Panc1 (cell line): ENCODE data around the gene ARPC2. TPM values are rescaled to one million over a fixed set of nuclear protein-coding genes. Genes with fewer than 3 reads are reported as not detected.

Experiments used
- ATAC-seq: fragments of 200-7000 bp; cut with Tn5 transposase; 2 replicates; pipeline ENCODE4 v1.9.1; 2020; ENCODE audit warnings: mild to moderate bottlenecking, moderate library complexity
- BruUV-seq: library from RNA; stranded (reverse); fragments of 400-500 nt; replicated peaks from 2 replicates; lab custom pipeline; 2021; lab: Mats Ljungman, UMichigan
- CTCF ChIA-PET: fragments of 300-600 bp; sonication (Branson Sonifier 250); formaldehyde crosslinking; loops from one replicate; lab custom pipeline; 2022; ENCODE audit warnings: antibody characterized with exemption; lab: Charles Lee
- POLR2A ChIA-PET: fragments of 300-600 bp; sonication (Branson Sonifier 250); formaldehyde crosslinking; loops from one replicate; lab custom pipeline; 2022; ENCODE audit warnings: antibody characterized with exemption; lab: Charles Lee
- DNase-seq: peaks from one replicate; pipeline ENCODE4 v3.0.0-alpha.2; 2010; ENCODE audit warnings: low read depth, low spot score
- H3K27ac ChIP-seq: 2 replicates; pipeline ENCODE4 v1.5.1; 2011; ENCODE audit warnings: mild to moderate bottlenecking, low read length, inconsistent platforms
- H3K27me3 ChIP-seq: fragments of 200-500 bp; sonication (Bioruptor generic); 2 replicates; pipeline ENCODE4 v1.6.0; 2014; ENCODE audit warnings: low read length, inconsistent platforms; ENCODE audit not compliant: control insufficient read depth, insufficient read depth
- H3K36me3 ChIP-seq: fragments of 200-500 bp; sonication (Bioruptor generic); 2 replicates; pipeline ENCODE4 v1.5.1; 2014; ENCODE audit warnings: inconsistent platforms, mild to moderate bottlenecking, low read length, moderate library complexity; ENCODE audit not compliant: control insufficient read depth, insufficient read depth
- H3K4me1 ChIP-seq: 2 replicates; pipeline ENCODE4 v1.5.1; 2011; ENCODE audit warnings: inconsistent platforms, mild to moderate bottlenecking, low read length, moderate library complexity; ENCODE audit not compliant: control insufficient read depth, insufficient read depth
- H3K4me3 ChIP-seq, 2 experiments: 2 replicates each; pipeline ENCODE4 v1.5.1; 2011 to 2012; ENCODE audit warnings: low read depth in 2 of 2, low read length in 2 of 2, mild to moderate bottlenecking in 2 of 2, inconsistent platforms in 1 of 2, moderate library complexity in 1 of 2
- H3K9me3 ChIP-seq: fragments of 200-500 bp; sonication (Bioruptor generic); 2 replicates; pipeline ENCODE4 v1.5.1; 2014; ENCODE audit warnings: low read depth, mild to moderate bottlenecking, inconsistent platforms, low read length, moderate library complexity; ENCODE audit not compliant: control insufficient read depth, insufficient read depth
- POLR2AphosphoS5 ChIP-seq: IDR thresholded peaks from 2 replicates; pipeline ENCODE4 v1.6.1; 2012; ENCODE audit warnings: mild to moderate bottlenecking, low read depth, low read length, moderate library complexity
- SIN3A ChIP-seq: IDR thresholded peaks from 2 replicates; pipeline ENCODE4 v1.6.1; 2012; ENCODE audit warnings: low read depth, mild to moderate bottlenecking, low read length, moderate library complexity, borderline replicate concordance; ENCODE audit not compliant: insufficient read depth
- TCF7L2 ChIP-seq: IDR thresholded peaks from 2 replicates; pipeline ENCODE4 v1.6.1; 2011; ENCODE audit warnings: mild to moderate bottlenecking, low read depth, low read length, inconsistent platforms
- in situ Hi-C: cut with HindIII; loops from 2 replicates; pipeline ENCODE4 v1.10.0; 2016; ENCODE audit warnings: low sequenced_read_pairs, low pct_unique_long_range_greater_than_20kb
- intact Hi-C: fragments of 100-400 bp; cut with micrococcal nuclease; formaldehyde crosslinking; loops from one replicate; pipeline ENCODE4 v1.10.0; 2022; ENCODE audit not compliant: unreplicated experiment
- total RNA-seq: library from RNA; stranded (reverse); gene quantifications from one replicate; pipeline ENCODE4 v1.2.1, GENCODE V29; 2021; ENCODE audit not compliant: unreplicated experiment
- TF ChIP-seq, protein P1 (sequence below): fragments of 450-650 bp; IDR thresholded peaks from 2 replicates; pipeline ENCODE4 v1.5.1; 2017; ENCODE audit warnings: mild to moderate bottlenecking
- TF ChIP-seq, protein P2 (sequence below), 2 experiments: IDR thresholded peaks; 2 replicates each; pipeline ENCODE4 v1.6.1; 2011 to 2012; ENCODE audit warnings: low read depth in 2 of 2, control low read depth in 1 of 2, low read length in 1 of 2, mild to moderate bottlenecking in 1 of 2, moderate library complexity in 1 of 2; ENCODE audit not compliant: insufficient read depth in 1 of 2

The ARPC2 gene
- total RNA-seq, 1 experiment from 2014 or later: 248 TPM

DNA sequence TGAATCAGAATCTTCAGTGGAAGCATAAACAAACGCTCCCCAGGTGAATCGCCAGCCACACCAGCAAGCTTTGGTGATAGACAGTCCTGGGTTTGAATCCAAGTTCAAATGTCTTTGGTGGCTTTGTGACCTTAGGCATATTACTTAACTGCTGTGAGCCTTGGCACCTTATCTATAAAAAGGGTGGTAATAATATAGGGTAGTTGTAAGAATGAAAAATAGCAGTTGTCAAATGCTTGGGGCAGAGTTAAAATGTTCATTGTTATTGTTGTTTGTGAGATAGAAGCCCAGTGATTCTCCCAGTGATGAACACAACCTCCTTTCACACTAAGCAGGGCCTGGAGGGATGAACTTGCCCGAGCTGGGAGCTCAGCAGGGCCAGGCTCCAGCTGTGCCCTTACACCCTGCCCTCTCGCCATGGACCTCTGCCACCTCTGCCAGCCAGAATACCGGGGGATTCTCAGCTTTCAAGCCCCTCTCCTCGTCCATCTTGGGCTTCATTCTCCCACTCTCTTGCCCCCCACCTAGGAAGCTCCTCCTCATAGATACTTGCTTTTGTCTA, 81.4 kb downstream of the ARPC2 start:
- intact Hi-C loops: loop anchor here (10.0 kb wide), 1 partner anchor 166 kb away; no protein-coding TSS in a partner anchor
- H3K9me3 ChIP-seq: no peaks in the 10 kb centered on the region
- no peak overlapping the region for H3K4me3 ChIP-seq
- no peak overlapping the region for H3K27ac ChIP-seq
- H3K36me3 ChIP-seq: no peaks in the 10 kb centered on the region
- no peaks in the 10 kb centered on the region for H3K27me3 ChIP-seq
- in situ Hi-C loops: no loop called here
- ChIA-PET CTCF (no interaction called here), POLR2A (no interaction called here)
- no peak for TF ChIP-seq TCF7L2
- TF ChIP-seq, protein P1, sequence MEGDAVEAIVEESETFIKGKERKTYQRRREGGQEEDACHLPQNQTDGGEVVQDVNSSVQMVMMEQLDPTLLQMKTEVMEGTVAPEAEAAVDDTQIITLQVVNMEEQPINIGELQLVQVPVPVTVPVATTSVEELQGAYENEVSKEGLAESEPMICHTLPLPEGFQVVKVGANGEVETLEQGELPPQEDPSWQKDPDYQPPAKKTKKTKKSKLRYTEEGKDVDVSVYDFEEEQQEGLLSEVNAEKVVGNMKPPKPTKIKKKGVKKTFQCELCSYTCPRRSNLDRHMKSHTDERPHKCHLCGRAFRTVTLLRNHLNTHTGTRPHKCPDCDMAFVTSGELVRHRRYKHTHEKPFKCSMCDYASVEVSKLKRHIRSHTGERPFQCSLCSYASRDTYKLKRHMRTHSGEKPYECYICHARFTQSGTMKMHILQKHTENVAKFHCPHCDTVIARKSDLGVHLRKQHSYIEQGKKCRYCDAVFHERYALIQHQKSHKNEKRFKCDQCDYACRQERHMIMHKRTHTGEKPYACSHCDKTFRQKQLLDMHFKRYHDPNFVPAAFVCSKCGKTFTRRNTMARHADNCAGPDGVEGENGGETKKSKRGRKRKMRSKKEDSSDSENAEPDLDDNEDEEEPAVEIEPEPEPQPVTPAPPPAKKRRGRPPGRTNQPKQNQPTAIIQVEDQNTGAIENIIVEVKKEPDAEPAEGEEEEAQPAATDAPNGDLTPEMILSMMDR: no peak
- no peak for TF ChIP-seq SIN3A
- no peak for TF ChIP-seq POLR2AphosphoS5
- TF ChIP-seq, protein P2, sequence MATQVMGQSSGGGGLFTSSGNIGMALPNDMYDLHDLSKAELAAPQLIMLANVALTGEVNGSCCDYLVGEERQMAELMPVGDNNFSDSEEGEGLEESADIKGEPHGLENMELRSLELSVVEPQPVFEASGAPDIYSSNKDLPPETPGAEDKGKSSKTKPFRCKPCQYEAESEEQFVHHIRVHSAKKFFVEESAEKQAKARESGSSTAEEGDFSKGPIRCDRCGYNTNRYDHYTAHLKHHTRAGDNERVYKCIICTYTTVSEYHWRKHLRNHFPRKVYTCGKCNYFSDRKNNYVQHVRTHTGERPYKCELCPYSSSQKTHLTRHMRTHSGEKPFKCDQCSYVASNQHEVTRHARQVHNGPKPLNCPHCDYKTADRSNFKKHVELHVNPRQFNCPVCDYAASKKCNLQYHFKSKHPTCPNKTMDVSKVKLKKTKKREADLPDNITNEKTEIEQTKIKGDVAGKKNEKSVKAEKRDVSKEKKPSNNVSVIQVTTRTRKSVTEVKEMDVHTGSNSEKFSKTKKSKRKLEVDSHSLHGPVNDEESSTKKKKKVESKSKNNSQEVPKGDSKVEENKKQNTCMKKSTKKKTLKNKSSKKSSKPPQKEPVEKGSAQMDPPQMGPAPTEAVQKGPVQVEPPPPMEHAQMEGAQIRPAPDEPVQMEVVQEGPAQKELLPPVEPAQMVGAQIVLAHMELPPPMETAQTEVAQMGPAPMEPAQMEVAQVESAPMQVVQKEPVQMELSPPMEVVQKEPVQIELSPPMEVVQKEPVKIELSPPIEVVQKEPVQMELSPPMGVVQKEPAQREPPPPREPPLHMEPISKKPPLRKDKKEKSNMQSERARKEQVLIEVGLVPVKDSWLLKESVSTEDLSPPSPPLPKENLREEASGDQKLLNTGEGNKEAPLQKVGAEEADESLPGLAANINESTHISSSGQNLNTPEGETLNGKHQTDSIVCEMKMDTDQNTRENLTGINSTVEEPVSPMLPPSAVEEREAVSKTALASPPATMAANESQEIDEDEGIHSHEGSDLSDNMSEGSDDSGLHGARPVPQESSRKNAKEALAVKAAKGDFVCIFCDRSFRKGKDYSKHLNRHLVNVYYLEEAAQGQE (IDR thresholded peaks at IDR 0.05; ENCODE audit: insufficient read depth in 1 of 2, low read depth in 2 of 2, low read length in 1 of 2): no peak
- ATAC-seq: no peak
- H3K4me1 ChIP-seq: peaks cover 10% of the 10 kb centered on the region
- no peak for DNase-seq
- no TSS peak for BruUV-seq

DNA sequence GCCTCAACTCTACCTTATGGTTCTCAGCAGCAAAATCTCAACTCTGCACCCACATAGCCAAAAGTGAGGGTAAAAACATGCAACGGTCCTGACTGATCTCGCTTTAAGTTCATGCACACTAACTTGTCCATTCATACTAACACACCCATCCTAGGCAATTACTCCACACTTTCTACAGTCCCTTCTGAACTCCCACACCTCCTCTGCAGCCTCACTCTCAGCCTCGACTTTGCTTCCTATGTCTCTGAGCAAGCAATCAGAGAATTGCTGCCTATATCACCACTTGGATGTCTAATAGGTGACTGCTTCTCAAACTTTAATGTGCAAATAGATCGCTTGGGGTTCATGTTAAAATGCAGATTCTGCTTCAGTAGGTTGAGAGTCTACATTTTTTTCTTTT, 83.2 kb downstream of the ARPC2 start:
- in situ Hi-C loops: no loop called here
- CTCF ChIA-PET: no interaction called here
- TF ChIP-seq, protein P1: no peak
- TF ChIP-seq TCF7L2: no peak
- TF ChIP-seq, protein P2 (IDR thresholded peaks at IDR 0.05; ENCODE audit: insufficient read depth in 1 of 2, low read depth in 2 of 2, low read length in 1 of 2): no peak
- no peak for TF ChIP-seq POLR2AphosphoS5
- no peak for TF ChIP-seq SIN3A
- H3K4me1 ChIP-seq: peaks cover 10% of the 10 kb centered on the region
- no peaks in the 10 kb centered on the region for H3K9me3 ChIP-seq
- intact Hi-C loops: loop anchor here (2.0 kb wide), 1 partner anchor 97 kb away; no protein-coding TSS in a partner anchor
- no peak for DNase-seq
- POLR2A ChIA-PET: no interaction called here
- no peak overlapping the region for H3K27ac ChIP-seq
- ATAC-seq: no peak
- no peak overlapping the region for H3K4me3 ChIP-seq
- no peaks in the 10 kb centered on the region for H3K36me3 ChIP-seq
- H3K27me3 ChIP-seq: no peaks in the 10 kb centered on the region
- BruUV-seq: no TSS peak
